OCI-LY1 (cell line): ENCODE data around the gene IMMP2L.
A peak's percentile ranks its signal among the peaks of the same experiment; 100 is the strongest.

ENCODE experiments used
- H2AFZ ChIP-seq: fragments of 200-600 bp; sonication (generic), shearing (Covaris generic); 2 replicates; pipeline ENCODE4 v1.6.0; 2014; ENCODE audit warnings: antibody characterized with exemption, mild to moderate bottlenecking, low read length
- H3F3A ChIP-seq: fragments of 200-600 bp; sonication (generic), shearing (Covaris generic); 2 replicates; pipeline ENCODE4 v1.6.0; 2014; ENCODE audit warnings: mild to moderate bottlenecking, antibody characterized with exemption, low read length, moderate library complexity; ENCODE audit not compliant: insufficient read depth
- H3K27ac ChIP-seq: fragments of 200-600 bp; sonication (generic); 2 replicates; pipeline ENCODE4 v1.5.1; 2014; ENCODE audit warnings: low read length, mixed run types, mild to moderate bottlenecking, low read depth; ENCODE audit not compliant: poor library complexity, severe bottlenecking
- H3K27me3 ChIP-seq: fragments of 200-600 bp; sonication (generic); 2 replicates; pipeline ENCODE4 v1.6.0; 2014; ENCODE audit warnings: antibody characterized with exemption, mild to moderate bottlenecking, low read length, moderate library complexity; ENCODE audit not compliant: insufficient read depth
- H3K36me3 ChIP-seq: fragments of 200-600 bp; sonication (generic); 2 replicates; pipeline ENCODE4 v1.6.1; 2014; ENCODE audit warnings: mild to moderate bottlenecking, antibody characterized with exemption, low read length, moderate library complexity, mixed read lengths; ENCODE audit not compliant: insufficient read depth
- H3K4me1 ChIP-seq: fragments of 200-600 bp; sonication (generic); 2 replicates; pipeline ENCODE4 v1.5.1; 2014; ENCODE audit warnings: mild to moderate bottlenecking, low read length, moderate library complexity; ENCODE audit not compliant: insufficient read depth, severe bottlenecking
- H3K4me2 ChIP-seq: fragments of 200-600 bp; sonication (generic), shearing (Covaris generic); 2 replicates; pipeline ENCODE4 v1.6.1; 2014; ENCODE audit warnings: low read length
- H3K4me3 ChIP-seq: fragments of 200-600 bp; sonication (generic); 2 replicates; pipeline ENCODE4 v1.5.1; 2014; ENCODE audit warnings: low read length, low read depth, mild to moderate bottlenecking, mixed read lengths; ENCODE audit not compliant: poor library complexity, severe bottlenecking
- H3K79me2 ChIP-seq: fragments of 200-600 bp; shearing (Covaris generic); 2 replicates; pipeline ENCODE4 v1.6.1; 2016; ENCODE audit warnings: mixed run types, low read length, mixed read lengths; ENCODE audit not compliant: insufficient read depth
- H3K9ac ChIP-seq: fragments of 200-600 bp; sonication (generic), shearing (Covaris generic); 2 replicates; pipeline ENCODE4 v1.6.1; 2014; ENCODE audit warnings: mild to moderate bottlenecking, low read length, mixed read lengths
- H3K9me2 ChIP-seq: fragments of 200-600 bp; sonication (generic), shearing (Covaris generic); 2 replicates; pipeline ENCODE4 v1.6.1; 2014; ENCODE audit warnings: low read depth, mild to moderate bottlenecking, low read length, mixed read lengths
- H3K9me3 ChIP-seq: fragments of 200-600 bp; shearing (Covaris generic); 2 replicates; pipeline ENCODE4 v1.6.1; 2014; ENCODE audit warnings: low read length, mixed read lengths
- H4K20me1 ChIP-seq: fragments of 200-600 bp; sonication (generic), shearing (Covaris generic); 2 replicates; pipeline ENCODE4 v1.6.0; 2016; ENCODE audit warnings: mild to moderate bottlenecking, low read length; ENCODE audit not compliant: insufficient read depth
- EZH2 ChIP-seq: fragments of 200-600 bp; sonication (generic), shearing (Covaris generic); IDR thresholded peaks from 2 replicates; pipeline ENCODE4 v1.8.0; 2017; ENCODE audit warnings: borderline replicate concordance, mixed run types, mild to moderate bottlenecking, antibody characterized with exemption, low read length, moderate library complexity, mixed read lengths
- TF ChIP-seq, protein P1 (sequence below): fragments of 200-600 bp; sonication (generic), shearing (Covaris generic); IDR thresholded peaks from 2 replicates; pipeline ENCODE4 v1.5.1; 2017; ENCODE audit warnings: mild to moderate bottlenecking, antibody characterized with exemption, low read length, moderate library complexity, mixed read lengths

The IMMP2L gene

DNA sequence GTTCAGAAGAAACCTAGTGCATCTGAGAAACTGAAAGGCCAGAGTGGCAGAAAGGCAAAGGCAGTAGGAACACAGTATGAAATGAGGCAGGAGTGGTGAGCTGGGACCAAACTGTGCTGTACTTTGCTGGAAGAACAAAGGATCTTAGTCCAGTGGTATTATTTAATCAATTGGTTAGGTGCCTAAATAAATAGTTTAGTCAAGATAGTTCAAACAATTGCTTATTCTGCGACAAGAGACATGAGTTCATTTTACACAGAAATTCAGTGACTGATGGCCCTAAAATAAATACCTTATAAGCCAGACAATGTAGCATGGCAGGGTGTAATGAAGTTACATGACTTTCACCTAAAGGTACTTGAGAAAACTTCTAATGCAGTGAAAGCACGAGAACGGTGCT lies 653.2 kb downstream of the IMMP2L start:
- H3K27me3 ChIP-seq: no peaks in the 10 kb centered on the region
- no peaks in the 10 kb centered on the region for H3K36me3 ChIP-seq
- H3K27ac ChIP-seq: no peak overlapping the region
- H3K9me3 ChIP-seq: no peaks in the 10 kb centered on the region
- H3K4me1 ChIP-seq: peaks cover 11% of the 10 kb centered on the region
- H2AFZ ChIP-seq: no peak overlapping the region
- H4K20me1 ChIP-seq: no peaks in the 10 kb centered on the region
- H3K4me2 ChIP-seq: no peak overlapping the region
- no peaks in the 10 kb centered on the region for H3K9me2 ChIP-seq
- no peak overlapping the region for H3K9ac ChIP-seq
- H3K79me2 ChIP-seq: no peaks in the 10 kb centered on the region
- no peak for TF ChIP-seq EZH2
- TF ChIP-seq, protein P1, sequence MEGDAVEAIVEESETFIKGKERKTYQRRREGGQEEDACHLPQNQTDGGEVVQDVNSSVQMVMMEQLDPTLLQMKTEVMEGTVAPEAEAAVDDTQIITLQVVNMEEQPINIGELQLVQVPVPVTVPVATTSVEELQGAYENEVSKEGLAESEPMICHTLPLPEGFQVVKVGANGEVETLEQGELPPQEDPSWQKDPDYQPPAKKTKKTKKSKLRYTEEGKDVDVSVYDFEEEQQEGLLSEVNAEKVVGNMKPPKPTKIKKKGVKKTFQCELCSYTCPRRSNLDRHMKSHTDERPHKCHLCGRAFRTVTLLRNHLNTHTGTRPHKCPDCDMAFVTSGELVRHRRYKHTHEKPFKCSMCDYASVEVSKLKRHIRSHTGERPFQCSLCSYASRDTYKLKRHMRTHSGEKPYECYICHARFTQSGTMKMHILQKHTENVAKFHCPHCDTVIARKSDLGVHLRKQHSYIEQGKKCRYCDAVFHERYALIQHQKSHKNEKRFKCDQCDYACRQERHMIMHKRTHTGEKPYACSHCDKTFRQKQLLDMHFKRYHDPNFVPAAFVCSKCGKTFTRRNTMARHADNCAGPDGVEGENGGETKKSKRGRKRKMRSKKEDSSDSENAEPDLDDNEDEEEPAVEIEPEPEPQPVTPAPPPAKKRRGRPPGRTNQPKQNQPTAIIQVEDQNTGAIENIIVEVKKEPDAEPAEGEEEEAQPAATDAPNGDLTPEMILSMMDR: no peak
- H3F3A ChIP-seq: no peaks in the 10 kb centered on the region
- H3K4me3 ChIP-seq: no peak overlapping the region

DNA sequence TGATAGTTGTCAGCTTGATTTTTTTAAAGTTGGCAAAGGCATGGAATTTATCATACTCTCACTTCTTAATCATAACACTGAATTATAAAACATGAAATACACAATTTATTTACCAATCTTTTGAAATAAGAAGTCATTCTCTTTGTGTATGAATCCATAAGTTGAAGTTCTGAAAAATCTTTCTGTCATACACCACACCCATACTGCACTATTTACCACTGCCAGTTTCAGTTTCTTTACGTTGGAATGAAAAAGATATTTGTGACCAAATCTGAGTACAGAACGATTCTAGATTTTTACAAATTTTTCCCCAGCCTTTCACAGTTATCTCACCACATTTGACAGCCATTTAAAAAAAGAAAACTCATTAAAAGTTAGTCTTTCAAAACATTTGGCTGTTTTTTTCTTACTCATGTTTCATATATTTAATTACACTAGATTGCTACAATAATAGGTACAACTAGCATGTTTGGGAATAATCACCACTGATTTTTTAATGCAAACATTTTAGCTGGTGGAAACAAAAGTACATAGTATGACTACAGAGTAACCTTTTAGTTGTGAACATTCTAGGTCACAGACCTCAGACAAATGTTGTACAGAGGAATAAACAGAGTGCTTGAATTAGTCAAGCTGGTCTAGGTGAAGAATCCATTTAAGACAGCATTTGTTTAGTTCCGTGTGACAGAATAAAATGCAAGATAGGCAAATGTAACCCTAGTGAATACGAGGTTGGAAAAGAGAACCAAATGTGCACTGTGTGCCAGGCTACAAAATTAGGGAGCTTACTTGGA lies 656.3 kb downstream of the IMMP2L start:
- H3K36me3 ChIP-seq: no peaks in the 10 kb centered on the region

DNA sequence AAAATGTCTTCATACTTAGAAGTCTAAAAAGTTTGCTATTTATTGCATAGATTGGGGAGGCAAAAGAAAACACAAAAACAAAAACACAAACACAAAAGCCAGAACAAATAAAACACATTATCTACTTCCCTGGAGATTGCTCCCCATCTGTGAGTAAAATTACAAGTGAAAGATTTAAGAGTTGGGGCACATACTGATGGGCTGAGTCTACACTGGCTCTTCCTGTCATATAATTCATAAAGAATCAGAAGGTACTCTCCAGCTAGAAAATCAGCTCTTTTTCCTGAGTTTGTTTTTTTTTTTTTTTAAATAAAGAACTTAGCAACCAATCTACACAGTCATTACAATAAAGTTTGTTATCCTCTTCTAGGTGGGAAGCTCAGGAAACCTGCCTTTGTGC lies 663.8 kb downstream of the IMMP2L start:
- Histone ChIP-seq H3K27ac (no peak overlapping the region), H3K9ac (no peak overlapping the region), H3K79me2 (no peaks in the 10 kb centered on the region), H3K9me2 (no peaks in the 10 kb centered on the region), H3K4me2 (no peak overlapping the region), H4K20me1 (no peaks in the 10 kb centered on the region), H3K4me1 (no peaks in the 10 kb centered on the region), H3K36me3 (no peaks in the 10 kb centered on the region), H3K27me3 (no peaks in the 10 kb centered on the region), H3K9me3 (peaks cover 10% of the 10 kb centered on the region), H3F3A (no peaks in the 10 kb centered on the region), H2AFZ (peak overlapping the region; percentile 35; the same call in 1 of the 2 replicates), H3K4me3 (no peak overlapping the region)
- TF ChIP-seq EZH2: no peak
- TF ChIP-seq, protein P1: no peak

More for the DNA sequence above, 656.3 kb downstream of the IMMP2L start:
- Histone ChIP-seq H3K9me2 (no peaks in the 10 kb centered on the region), H3F3A (no peaks in the 10 kb centered on the region), H3K4me1 (peaks cover 11% of the 10 kb centered on the region), H3K79me2 (no peaks in the 10 kb centered on the region), H3K27me3 (no peaks in the 10 kb centered on the region), H2AFZ (no peak overlapping the region), H4K20me1 (no peaks in the 10 kb centered on the region), H3K4me3 (no peak overlapping the region), H3K4me2 (no peak overlapping the region), H3K9ac (no peak overlapping the region), H3K27ac (no peak overlapping the region), H3K9me3 (no peaks in the 10 kb centered on the region)
- no peak for TF ChIP-seq EZH2
- TF ChIP-seq, protein P1: no peak
